OCI-LY7 (cell line): ENCODE measurements around the gene CHST10.

Source experiments
- CTCF ChIP-seq: fragments of 200-600 bp; sonication (generic); conservative IDR thresholded peaks from 2 replicates; pipeline ENCODE4 v1.5.1; 2014; ENCODE audit warnings: mild to moderate bottlenecking, antibody characterized with exemption, low read length, moderate library complexity, mixed read lengths
- EZH2phosphoT487 ChIP-seq: fragments of 200-600 bp; sonication (generic); IDR thresholded peaks from 2 replicates; pipeline ENCODE4 v1.6.1; 2018; ENCODE audit warnings: low read depth, borderline replicate concordance, mild to moderate bottlenecking, mixed run types, antibody characterized with exemption, low read length, moderate library complexity, mixed read lengths

DNA sequence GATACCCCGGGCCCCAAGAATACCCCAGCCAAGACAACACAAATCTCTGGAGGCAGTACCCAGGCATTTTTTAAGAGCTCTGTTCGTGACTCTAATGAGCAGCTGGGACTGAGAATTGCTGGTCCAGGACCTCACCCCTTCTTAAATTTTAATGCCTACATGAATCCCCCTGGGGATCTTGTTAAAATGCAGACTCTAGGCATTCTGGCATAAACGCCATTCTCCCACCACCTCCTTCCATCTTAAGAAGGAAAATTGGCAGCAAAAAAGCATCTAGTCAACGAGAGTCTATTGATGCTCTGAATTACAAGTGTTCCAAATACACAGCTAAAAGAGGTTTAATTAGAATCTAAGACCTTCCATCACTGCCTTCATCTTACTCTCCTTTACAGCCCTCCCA lies 5.0 kb downstream of the CHST10 start:
- no peak for TF ChIP-seq CTCF
- no peak for TF ChIP-seq EZH2phosphoT487
